RCC 7860 (cell line): ENCODE measurements around the gene KMT2A.
"Not testable (repeated sequence)": the region's sequence is repeated elsewhere in the genome, so short reads cannot be mapped to it uniquely, and the experiment has no call there.

Experiments
- DNase-seq: peaks from one replicate; pipeline ENCODE4 v3.0.0-alpha.2; 2015; ENCODE audit warnings: low spot score
- FAIRE-seq: peaks from 2 replicates; lab custom pipeline; 2012; peaks lifted over from hg19 to GRCh38; lab: Jason Lieb, UNC

The KMT2A gene

GRCh38 chr11:118481238-118481637, 44.9 kb downstream of the KMT2A start:
- not testable (repeated sequence) for FAIRE-seq, DNase-seq

GRCh38 chr11:118484405-118484804, 48.1 kb downstream of the KMT2A start:
- FAIRE-seq (no peak), DNase-seq (no peak)

- FAIRE-seq (no peak), DNase-seq (no peak)
Measured at GRCh38 chr11:118485273-118485672, 49.0 kb downstream of the KMT2A start.

- FAIRE-seq (peak; percentile 57), DNase-seq (peak; percentile 62)
Measured at GRCh38 chr11:118488480-118489109, 52.3 kb downstream of the KMT2A start.

GRCh38 chr11:118491041-118491440, 54.7 kb downstream of the KMT2A start:
- DNase-seq: no peak
- FAIRE-seq: no peak

- FAIRE-seq (no peak), DNase-seq (no peak)
Measured at GRCh38 chr11:118497831-118498230, 61.5 kb downstream of the KMT2A start.

GRCh38 chr11:118503216-118503615, 66.9 kb downstream of the KMT2A start:
- no peak for FAIRE-seq
- no peak for DNase-seq

GRCh38 chr11:118511601-118512000, 75.3 kb downstream of the KMT2A start:
- FAIRE-seq: no peak
- DNase-seq: no peak

GRCh38 chr11:118514103-118514502, 77.8 kb downstream of the KMT2A start:
- DNase-seq (no peak), FAIRE-seq (no peak)

- no peak for FAIRE-seq
- DNase-seq: no peak
Measured at GRCh38 chr11:118519549-118519948, 83.3 kb downstream of the KMT2A start.

- FAIRE-seq (no peak), DNase-seq (no peak)
Measured at GRCh38 chr11:118521892-118522311, 85.6 kb downstream of the KMT2A start.

- FAIRE-seq (no peak), DNase-seq (no peak)
Measured at GRCh38 chr11:118522571-118523072, 86.3 kb downstream of the KMT2A start.

- no peak for FAIRE-seq
- no peak for DNase-seq
Measured at GRCh38 chr11:118524356-118524755, 88.1 kb downstream of the KMT2A start.

- DNase-seq (no peak), FAIRE-seq (no peak)
Measured at GRCh38 chr11:118524757-118525470, 88.6 kb downstream of the KMT2A start.

- no peak for DNase-seq
Measured at GRCh38 chr11:118526688-118527087, 90.4 kb downstream of the KMT2A start.

GRCh38 chr11:118527109-118527508, 90.8 kb downstream of the KMT2A start, which contains the start of gene TTC36:
TTC36 (plus strand) TSS chr11:118527474; CDS start chr11:118527495, 21 bp downstream.
- DNase-seq (no peak), FAIRE-seq (no peak)

More at GRCh38 chr11:118526688-118527087, 90.4 kb downstream of the KMT2A start:
- FAIRE-seq: no peak

- FAIRE-seq (no peak), DNase-seq (no peak)
Measured at GRCh38 chr11:118528511-118528910, 92.2 kb downstream of the KMT2A start.

- FAIRE-seq: no peak
- no peak for DNase-seq
Measured at GRCh38 chr11:118529584-118530175, 93.4 kb downstream of the KMT2A start.

- DNase-seq (no peak), FAIRE-seq (no peak)
Measured at GRCh38 chr11:118530180-118530682, 93.9 kb downstream of the KMT2A start.

- no peak for DNase-seq
- FAIRE-seq: no peak
Measured at GRCh38 chr11:118530683-118531596, 94.6 kb downstream of the KMT2A start, which contains the start of gene TMEM25. TMEM25 (plus strand) TSS chr11:118531192; CDS start chr11:118531802, 610 bp downstream.
